ENCODE data around the gene ASTL. TPM values are rescaled to one million over a fixed set of nuclear protein-coding genes. Genes with fewer than 3 reads are reported as not detected.

Gene ASTL
- total RNA-seq, 8 experiments from 2014 or later, result 0.14 to 0.57 (median 0.29) TPM; not detected in 5

DNA sequence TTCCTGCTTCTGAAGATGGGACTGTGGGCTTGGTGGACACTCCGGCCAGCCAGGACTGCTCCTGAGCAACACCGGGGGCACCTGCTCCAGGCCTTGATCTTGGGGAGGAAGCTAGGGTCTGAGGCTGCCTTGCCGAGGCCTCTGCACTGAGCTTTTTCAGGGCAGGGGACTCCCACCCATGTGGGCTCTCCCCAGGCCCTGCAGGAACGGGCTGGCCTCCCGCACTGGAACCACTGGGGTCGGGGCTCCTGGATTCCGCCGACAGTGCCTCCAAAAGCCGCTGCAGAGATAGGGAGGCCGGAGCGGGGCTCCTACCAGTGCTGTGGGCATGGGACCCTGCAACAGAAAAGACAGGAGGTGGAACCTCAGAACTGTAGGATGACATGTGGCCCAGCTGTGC, 14.4 kb downstream of the ASTL start:
- no peak overlapping the region for H3K27ac ChIP-seq
- WGBS, 10 experiments, result 100% methylated on average over 4 of the region's 11 CpGs; no CpG with 5 or more reads in 9 of the 10 experiments
- H3K4me1 ChIP-seq (replicated peaks in 1 of 2), result no peaks in the 10 kb centered on the region
- H3K4me3 ChIP-seq, result no peak overlapping the region
- ATAC-seq (replicated peaks in 6 of 8), result no peak
- in situ Hi-C loops (cut with MboI; ENCODE audit: low pct_unique_long_range_greater_than_20kb in 2 of 9, low sequenced_read_pairs in 9 of 9, unreplicated experiment in 9 of 9), result loop anchor here in 2 of 9 experiments (25.0 kb wide), 1 partner anchor 112 kb away; no protein-coding TSS in a partner anchor

DNA sequence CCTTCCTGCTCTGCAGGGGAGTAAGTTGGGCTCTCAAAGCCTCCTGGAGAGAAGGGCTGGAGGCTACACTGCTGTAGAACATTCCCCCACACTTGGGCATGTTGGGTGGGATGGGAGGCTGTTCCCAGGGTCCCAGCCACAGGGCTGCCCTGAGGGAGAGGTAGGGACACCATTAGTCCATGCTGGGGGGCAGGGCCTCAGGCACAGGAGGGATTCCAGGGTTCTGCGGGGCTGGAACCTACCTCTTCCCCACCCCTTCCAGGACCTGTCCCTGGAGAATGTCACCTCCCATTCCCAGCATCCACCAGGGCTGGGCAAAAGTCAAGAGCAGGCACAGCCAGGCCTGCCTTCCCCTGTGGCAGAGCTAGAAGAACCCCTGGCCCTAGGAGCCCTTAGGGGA, 15.0 kb downstream of the ASTL start:
- no CpG with 5 or more reads among the region's 1 CpG for WGBS, 10 experiments
- in situ Hi-C loops (cut with MboI; ENCODE audit: low pct_unique_long_range_greater_than_20kb in 2 of 9, low sequenced_read_pairs in 9 of 9, unreplicated experiment in 9 of 9), result loop anchor here in 2 of 9 experiments (25.0 kb wide), 1 partner anchor 111 kb away; no protein-coding TSS in a partner anchor
- no peak for ATAC-seq (replicated peaks in 6 of 8)

DNA sequence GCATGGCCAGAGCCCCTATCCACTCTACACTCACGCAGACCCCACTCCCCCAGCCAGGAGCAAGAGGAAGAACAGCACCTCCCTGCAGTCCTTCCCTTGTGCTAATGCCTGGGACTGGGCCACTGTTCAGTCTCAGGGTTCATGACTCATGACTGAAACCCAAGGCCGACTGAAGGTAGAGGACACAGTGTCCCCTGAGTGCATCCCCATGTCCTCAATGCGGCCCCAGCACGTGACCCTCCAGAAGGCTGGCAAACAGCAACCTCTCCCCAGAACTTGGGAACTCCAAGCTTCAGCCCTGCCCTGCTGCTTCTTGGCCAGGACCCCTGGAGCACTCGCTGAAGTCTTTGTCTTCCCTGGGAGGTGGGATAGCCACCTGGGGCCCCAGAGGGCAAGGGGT, 15.9 kb downstream of the ASTL start:
- 57 to 80% methylated on average over 2 to 4 of the region's 5 CpGs; no CpG with 5 or more reads in 8 of the 10 experiments for WGBS, 10 experiments
- Histone ChIP-seq H3K4me3 (no peak overlapping the region), H3K4me1 (replicated peaks in 1 of 2) (no peaks in the 10 kb centered on the region), H3K27ac (no peak overlapping the region)
- ATAC-seq (replicated peaks in 6 of 8), result no peak
- in situ Hi-C loops (cut with MboI; ENCODE audit: low pct_unique_long_range_greater_than_20kb in 2 of 9, low sequenced_read_pairs in 9 of 9, unreplicated experiment in 9 of 9), result loop anchor here in 2 of 9 experiments (25.0 kb wide), 1 partner anchor 110 kb away; no protein-coding TSS in a partner anchor

More for the DNA sequence above, 15.0 kb downstream of the ASTL start:
- H3K4me1 ChIP-seq (replicated peaks in 1 of 2), result no peaks in the 10 kb centered on the region
- H3K4me3 ChIP-seq, result no peak overlapping the region
- no peak overlapping the region for H3K27ac ChIP-seq

DNA sequence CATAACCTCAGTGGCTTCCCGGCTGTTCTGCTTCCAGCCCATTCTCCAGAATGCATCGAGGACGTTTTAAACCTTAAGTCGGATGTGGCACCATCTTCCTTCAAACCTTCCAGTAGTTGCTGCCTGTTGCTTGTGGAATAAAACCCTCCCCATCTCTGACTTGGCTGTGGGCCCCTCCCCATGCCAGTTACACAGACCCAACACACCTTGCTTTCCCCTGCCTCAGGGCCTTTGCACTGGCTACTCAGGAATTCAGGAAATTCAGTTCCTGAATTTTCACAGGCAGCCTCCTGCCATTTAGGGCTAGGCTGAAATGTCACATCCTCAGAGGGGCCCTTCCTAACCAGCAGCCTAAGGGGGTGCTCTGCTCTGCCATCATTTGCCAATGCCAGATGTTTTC, 16.9 kb downstream of the ASTL start:
- 23 to 100% (median 72%) methylated on average over 1 to 4 of the region's 4 CpGs; no CpG with 5 or more reads in 4 of the 10 experiments for WGBS, 10 experiments
- no peaks in the 10 kb centered on the region for H3K4me1 ChIP-seq (replicated peaks in 1 of 2)
- no peak for ATAC-seq (replicated peaks in 6 of 8)
- in situ Hi-C loops (cut with MboI; ENCODE audit: low pct_unique_long_range_greater_than_20kb in 2 of 9, low sequenced_read_pairs in 9 of 9, unreplicated experiment in 9 of 9), result loop anchor here in 2 of 9 experiments (25.0 kb wide), 1 partner anchor 109 kb away; no protein-coding TSS in a partner anchor
- H3K27ac ChIP-seq, result no peak overlapping the region
- H3K4me3 ChIP-seq, result no peak overlapping the region

DNA sequence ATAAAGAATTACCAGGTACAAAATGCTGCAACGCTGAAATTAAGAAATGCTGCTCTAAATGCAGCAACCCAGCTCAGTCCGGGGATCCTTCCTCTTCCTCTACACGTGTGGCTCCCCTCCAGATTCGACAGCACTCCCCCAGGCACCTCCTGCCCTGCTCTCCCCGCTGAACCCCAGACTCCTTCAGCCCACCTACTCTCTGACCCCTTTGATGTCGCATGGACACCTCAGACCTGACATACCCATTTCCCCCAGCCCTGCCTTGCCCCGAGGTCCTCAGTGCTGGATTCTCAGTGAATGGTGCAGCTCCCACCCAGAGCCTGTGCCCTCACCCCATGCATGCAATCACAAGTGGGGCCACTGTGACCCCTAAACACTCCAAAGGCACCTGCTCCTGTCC, 17.3 kb downstream of the ASTL start:
- 20 to 100% (median 46%) methylated on average over 1 to 6 of the region's 7 CpGs; no CpG with 5 or more reads in 6 of the 10 experiments for WGBS, 10 experiments
- no peak overlapping the region for H3K27ac ChIP-seq
- H3K4me3 ChIP-seq, result no peak overlapping the region
- H3K4me1 ChIP-seq (replicated peaks in 1 of 2), result no peaks in the 10 kb centered on the region
- no peak for ATAC-seq (replicated peaks in 6 of 8)
- in situ Hi-C loops (cut with MboI; ENCODE audit: low pct_unique_long_range_greater_than_20kb in 2 of 9, low sequenced_read_pairs in 9 of 9, unreplicated experiment in 9 of 9), result loop anchor here in 2 of 9 experiments (25.0 kb wide), 1 partner anchor 109 kb away; no protein-coding TSS in a partner anchor

DNA sequence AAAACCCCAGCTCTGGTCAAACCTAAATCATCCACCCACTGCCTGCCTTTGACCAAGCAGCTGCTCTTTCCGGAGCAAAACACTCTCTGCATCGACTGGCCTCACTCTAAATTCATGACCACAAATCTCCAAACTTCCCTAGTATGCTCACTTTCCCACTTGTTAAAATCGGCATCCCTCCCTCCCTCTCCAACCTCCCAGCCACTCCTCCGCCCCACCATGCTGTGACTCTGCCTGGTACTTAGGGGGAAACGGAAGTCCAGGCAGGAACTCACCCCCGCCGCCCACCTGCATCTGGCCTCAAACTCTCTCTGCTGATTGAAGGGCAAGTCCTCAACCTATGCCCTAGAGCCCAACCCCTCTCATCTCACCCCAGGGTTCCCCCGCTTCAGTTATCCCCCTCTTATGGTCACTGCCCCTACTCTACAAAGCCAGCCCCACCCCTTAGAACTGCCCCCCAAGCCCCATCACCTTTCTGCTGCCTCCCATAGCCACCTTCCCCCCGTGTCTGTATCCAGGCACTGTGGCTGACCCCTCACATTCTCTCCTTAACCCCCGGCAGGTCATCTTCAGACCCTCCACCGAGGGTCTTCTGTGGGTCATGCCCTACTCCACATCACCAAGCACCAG, 18.1 kb downstream of the ASTL start:
- 10% methylated on average over 2 of the region's 11 CpGs; no CpG with 5 or more reads in 9 of the 10 experiments for WGBS, 10 experiments
- in situ Hi-C loops (cut with MboI; ENCODE audit: low pct_unique_long_range_greater_than_20kb in 2 of 9, low sequenced_read_pairs in 9 of 9, unreplicated experiment in 9 of 9), result loop anchor here in 2 of 9 experiments (25.0 kb wide), 1 partner anchor 108 kb away; no protein-coding TSS in a partner anchor
- ATAC-seq (replicated peaks in 6 of 8), result no peak

DNA sequence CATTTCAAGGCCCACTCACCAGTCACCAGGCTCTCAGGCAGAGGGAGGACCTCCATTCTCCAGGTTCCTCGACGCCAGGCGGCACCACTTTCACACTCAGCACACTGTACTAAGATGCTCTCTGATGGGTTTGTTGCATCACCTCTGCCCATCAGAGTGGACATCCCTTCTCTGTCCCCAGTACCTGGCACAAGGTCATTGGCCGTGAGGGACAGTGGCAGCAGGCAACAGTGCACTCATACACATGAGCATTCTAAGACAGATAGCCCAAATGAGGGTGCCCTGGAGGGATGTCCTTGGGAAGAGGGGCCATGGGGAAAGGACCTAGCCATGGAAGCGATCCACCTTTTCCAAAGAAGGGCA, 18.9 kb downstream of the ASTL start:
- in situ Hi-C loops (cut with MboI; ENCODE audit: low pct_unique_long_range_greater_than_20kb in 2 of 9, low sequenced_read_pairs in 9 of 9, unreplicated experiment in 9 of 9), result loop anchor here in 2 of 9 experiments (25.0 kb wide), 1 partner anchor 107 kb away; no protein-coding TSS in a partner anchor
- H3K4me1 ChIP-seq (replicated peaks in 1 of 2), result no peaks in the 10 kb centered on the region
- H3K27ac ChIP-seq, result no peak overlapping the region
- no peak for ATAC-seq (replicated peaks in 6 of 8)
- no peak overlapping the region for H3K4me3 ChIP-seq
- WGBS, 10 experiments, result 83 to 96% methylated on average over 1 to 3 of the region's 5 CpGs; no CpG with 5 or more reads in 8 of the 10 experiments

More for the DNA sequence above, 18.1 kb downstream of the ASTL start:
- Histone ChIP-seq H3K4me1 (replicated peaks in 1 of 2) (no peaks in the 10 kb centered on the region), H3K27ac (no peak overlapping the region), H3K4me3 (no peak overlapping the region)

DNA sequence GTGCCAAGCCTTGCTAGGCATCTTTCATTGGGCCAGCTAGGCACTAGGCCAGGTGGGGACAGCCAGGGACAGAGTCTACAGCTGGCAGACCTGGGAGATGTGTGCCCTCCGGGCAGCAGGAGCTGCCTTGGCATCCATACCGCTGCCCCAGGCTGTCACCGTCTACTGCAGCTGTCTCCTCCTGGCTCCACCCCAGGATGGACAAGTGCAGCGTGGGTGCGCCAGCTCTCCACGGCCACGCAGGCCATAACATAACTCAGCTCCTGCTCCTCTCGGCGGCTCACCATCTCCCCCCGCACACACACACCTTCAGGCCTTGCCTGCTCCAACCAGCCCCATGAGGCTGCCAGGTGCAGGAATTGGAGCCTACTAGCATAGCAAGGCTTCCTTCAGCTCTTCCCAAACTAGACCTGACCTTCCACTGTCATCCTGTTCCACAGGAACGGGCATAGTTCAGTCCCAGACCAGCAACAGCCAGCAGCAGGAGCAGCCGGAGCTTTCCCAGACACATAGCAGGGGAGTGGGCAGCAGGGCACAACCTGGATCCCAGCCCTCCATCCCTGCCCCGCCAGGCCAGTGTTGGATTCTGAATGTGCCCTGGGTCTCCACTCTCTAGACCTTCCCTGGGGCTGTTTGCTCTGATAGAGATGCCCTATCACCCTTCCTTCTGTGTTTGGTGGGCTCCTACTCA, 19.5 kb downstream of the ASTL start:
- in situ Hi-C loops (cut with MboI; ENCODE audit: low pct_unique_long_range_greater_than_20kb in 2 of 9, low sequenced_read_pairs in 9 of 9, unreplicated experiment in 9 of 9), result loop anchor here in 2 of 9 experiments (25.0 kb wide), 1 partner anchor 107 kb away; no protein-coding TSS in a partner anchor
- no peak for ATAC-seq (replicated peaks in 6 of 8)

DNA sequence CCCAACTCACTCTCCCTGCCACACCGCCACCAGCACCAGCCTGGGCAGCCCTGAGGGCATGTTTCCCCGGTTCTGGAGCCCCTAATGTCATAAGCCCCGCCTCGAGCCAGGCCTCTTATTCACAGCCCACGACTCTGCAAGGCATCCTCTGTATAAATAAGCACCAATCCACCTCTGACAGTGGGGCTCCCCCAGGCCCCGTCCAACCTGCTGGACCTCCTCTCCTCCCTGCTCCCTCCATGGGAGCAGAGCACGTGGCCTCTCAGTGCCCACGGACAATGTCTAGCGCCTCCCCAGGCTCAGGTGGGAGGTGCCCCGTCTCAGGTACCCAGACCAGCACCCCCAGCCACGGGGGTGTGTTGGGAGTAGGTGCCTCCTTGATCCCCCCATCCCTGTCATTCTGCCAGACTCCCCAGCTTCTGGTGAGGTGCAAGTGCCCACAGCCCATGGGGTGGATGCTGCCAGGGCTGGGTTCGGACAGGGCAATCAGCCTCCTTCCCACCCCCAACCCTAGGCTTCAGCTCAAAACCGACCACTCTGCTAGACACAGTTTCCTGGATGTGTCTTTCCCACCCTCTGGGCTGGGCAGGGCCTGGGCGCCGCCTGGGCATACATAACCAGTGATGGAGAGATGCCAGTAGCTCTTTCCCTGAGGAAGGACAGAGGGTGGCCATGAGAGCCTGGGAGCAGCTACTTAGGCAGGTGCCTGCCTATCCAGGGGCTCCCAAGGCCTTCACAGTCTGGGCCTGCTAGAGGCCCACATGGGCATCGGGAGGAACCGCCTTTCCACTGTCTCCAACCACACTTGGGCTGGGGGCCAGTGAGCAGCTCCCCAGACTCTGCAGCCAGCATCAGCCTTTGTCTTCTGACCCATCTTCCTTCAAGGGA, 20.4 kb downstream of the ASTL start:
- in situ Hi-C loops (cut with MboI; ENCODE audit: low pct_unique_long_range_greater_than_20kb in 2 of 9, low sequenced_read_pairs in 9 of 9, unreplicated experiment in 9 of 9), result loop anchor here in 2 of 9 experiments (25.0 kb wide), 1 partner anchor 106 kb away; no protein-coding TSS in a partner anchor
- no peaks in the 10 kb centered on the region for H3K4me1 ChIP-seq (replicated peaks in 1 of 2)
- 33 to 80% (median 60%) methylated on average over 1 to 6 of the region's 17 CpGs; no CpG with 5 or more reads in 5 of the 10 experiments for WGBS, 10 experiments
- no peak overlapping the region for H3K4me3 ChIP-seq
- no peak overlapping the region for H3K27ac ChIP-seq
- ATAC-seq (replicated peaks in 6 of 8), result no peak

More for the DNA sequence above, 19.5 kb downstream of the ASTL start:
- Histone ChIP-seq H3K4me1 (replicated peaks in 1 of 2) (no peaks in the 10 kb centered on the region), H3K4me3 (no peak overlapping the region), H3K27ac (no peak overlapping the region)
- whole genome bisulfite sequencing, 10 experiments, result 60 to 93% (median 67%) methylated on average over 2 to 9 of the region's 13 CpGs; no CpG with 5 or more reads in 7 of the 10 experiments

DNA sequence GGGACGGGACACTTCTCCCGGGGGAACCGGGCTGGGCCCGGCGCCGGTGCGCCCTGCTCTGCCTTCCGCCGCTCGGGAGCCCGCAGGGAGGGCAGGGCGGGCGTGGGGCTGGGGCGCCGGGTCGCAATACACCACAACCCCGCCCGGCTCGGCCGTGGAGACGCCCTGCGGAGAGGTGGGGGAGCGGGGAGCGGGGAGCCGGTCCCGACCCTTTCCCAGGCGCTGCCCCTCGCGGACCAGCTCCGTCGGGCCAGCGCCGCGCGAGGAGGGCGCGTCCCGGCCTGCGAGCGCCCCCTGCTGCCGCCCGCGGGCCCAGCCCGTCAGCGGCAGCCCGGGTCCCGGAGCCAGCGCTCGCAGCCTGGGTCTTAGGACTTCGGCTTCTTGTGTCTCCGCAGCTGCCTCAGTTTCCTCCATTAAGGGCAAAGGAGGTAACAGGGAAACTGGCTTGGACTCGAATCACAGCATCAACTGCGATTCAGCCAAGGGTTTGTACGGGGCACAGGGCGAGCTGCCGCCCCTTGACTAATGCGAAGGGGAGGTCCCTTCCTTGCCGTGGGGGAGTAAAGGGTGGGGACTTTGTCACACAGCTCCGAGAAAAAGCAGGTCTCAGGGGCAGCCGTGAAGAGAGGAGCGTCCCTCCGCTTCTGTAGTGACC, 21.3 kb downstream of the ASTL start:
- in situ Hi-C loops (cut with MboI; ENCODE audit: low pct_unique_long_range_greater_than_20kb in 2 of 9, low sequenced_read_pairs in 9 of 9, unreplicated experiment in 9 of 9), result loop anchor here in 2 of 9 experiments (25.0 kb wide), 1 partner anchor 105 kb away; no protein-coding TSS in a partner anchor
- 0 to 13% (median 5%) methylated on average over 3 to 10 of the region's 62 CpGs; no CpG with 5 or more reads in 7 of the 10 experiments for WGBS, 10 experiments
- ATAC-seq (replicated peaks in 6 of 8), result peak; percentile 86 to 92 (median 89)
- H3K4me1 ChIP-seq (replicated peaks in 1 of 2), result no peaks in the 10 kb centered on the region
- peak overlapping the region; percentile 41 to 50 (median 43) for H3K4me3 ChIP-seq
- no peak overlapping the region for H3K27ac ChIP-seq

DNA sequence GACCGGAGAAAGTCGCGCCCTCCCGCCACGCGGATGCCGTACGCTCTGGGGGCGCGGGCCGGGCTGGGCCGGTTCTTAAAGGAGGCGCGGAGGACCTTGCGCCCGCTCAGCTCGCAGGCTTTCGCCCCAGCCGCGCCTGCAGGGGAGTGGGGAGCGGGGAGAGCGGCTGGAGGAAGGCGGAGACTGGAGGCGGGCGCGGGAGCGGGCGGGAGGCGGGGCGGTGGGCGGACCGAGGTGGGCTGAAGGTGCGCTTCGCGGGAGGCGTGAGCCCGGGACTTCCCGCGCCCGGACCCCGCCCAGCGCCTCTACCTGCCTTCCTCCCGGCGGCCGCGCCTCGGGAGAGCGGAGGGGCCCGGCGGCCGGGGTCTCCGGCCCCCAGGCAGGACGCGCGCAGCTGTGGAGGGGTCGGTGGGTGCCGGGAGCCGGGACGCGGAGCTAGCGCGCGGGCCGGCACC, 21.9 kb downstream of the ASTL start, which contains the start of gene ADRA2B:
Gene ADRA2B, minus strand, starts transcription at position 148 of the 455 bp plus-strand sequence. CDS start 422 bp downstream, outside the sequence.
- 0% methylated on average over 2 of the region's 64 CpGs; no CpG with 5 or more reads in 9 of the 10 experiments for WGBS, 10 experiments
- Histone ChIP-seq H3K4me3 (peak within 1 kb of the TSS; percentile 41 to 50 (median 43)), H3K27ac (no peak within 1 kb of the TSS), H3K4me1 (replicated peaks in 1 of 2) (no peaks in the 10 kb centered on the region)
- in situ Hi-C loops (cut with MboI; ENCODE audit: low pct_unique_long_range_greater_than_20kb in 2 of 9, low sequenced_read_pairs in 9 of 9, unreplicated experiment in 9 of 9), result loop anchor here in 2 of 9 experiments (25.0 kb wide), 1 partner anchor 104 kb away; no protein-coding TSS in a partner anchor
- ATAC-seq (replicated peaks in 6 of 8), result peak; percentile 44 to 85 (median 76)
